ENCODE data around the gene MAEL. TPM values are rescaled to one million over a fixed set of nuclear protein-coding genes. Genes with fewer than 3 reads are reported as not detected.

MAEL gene
- polyA plus RNA-seq, 3 donors, result not detected

GRCh38 chr1:167011560-167012191, 22.6 kb downstream of the MAEL start:
- TF ChIP-seq CTCF (IDR thresholded peaks at IDR 0.05), result no peak
- no peaks in the 10 kb centered on the region for H3K36me3 ChIP-seq (replicated peaks in 1 of 2; ENCODE audit: control insufficient read depth in 1 of 2, insufficient read depth in 2 of 2, low read length in 2 of 2)
- no peaks in the 10 kb centered on the region for H4K20me1 ChIP-seq (ENCODE audit: insufficient read depth, low read length)
- Mint-ChIP-seq H3K9me3 (peaks cover 0 to 3% (median 0%) of the 10 kb centered on the region in 7 donors), H3K27me3 (ENCODE audit: low read depth in 3 of 3) (no peaks in the 10 kb centered on the region), H3K27ac (no peak overlapping the region), H3K36me3 (no peaks in the 10 kb centered on the region), H3K4me3 (no peak overlapping the region), H3K4me1 (peaks cover 25% of the 10 kb centered on the region)
- H3K4me3 ChIP-seq (replicated peaks in 1 of 3; ENCODE audit: low read depth in 2 of 3, low read length in 3 of 3), result no peak overlapping the region
- H3K27ac ChIP-seq (ENCODE audit: low read depth in 1 of 2, low read length in 2 of 2), result no peak overlapping the region
- H3K9ac ChIP-seq (ENCODE audit: insufficient read depth, low read length, poor library complexity, severe bottlenecking), result no peak overlapping the region
- no peak overlapping the region for H3K4me2 ChIP-seq (replicated peaks; ENCODE audit: extremely low read depth, low read length, poor library complexity, severe bottlenecking)
- no peaks in the 10 kb centered on the region for H3K79me2 ChIP-seq (ENCODE audit: insufficient read depth, low read length)
- intact Hi-C loops (cut with micrococcal nuclease), result no loop called here
- H3K4me1 ChIP-seq (ENCODE audit: control insufficient read depth in 1 of 2, insufficient read depth in 2 of 2, low read length in 2 of 2), result peaks cover 11 to 26% of the 10 kb centered on the region in 2 donors
- H2AFZ ChIP-seq (ENCODE audit: insufficient read depth, low read depth, low read length, poor library complexity, severe bottlenecking), result no peak overlapping the region
- no peak for DNase-seq
- H3K9me3 ChIP-seq (replicated peaks in 1 of 2; ENCODE audit: control insufficient read depth in 1 of 2, insufficient read depth in 1 of 2, low read length in 2 of 2), result no peaks in the 10 kb centered on the region
- no CpG with 5 or more reads among the region's 1 CpG for WGBS (ENCODE audit: insufficient coverage)
- no peaks in the 10 kb centered on the region for H3K27me3 ChIP-seq (ENCODE audit: control insufficient read depth in 2 of 2, insufficient read depth in 2 of 2, low read length in 2 of 2)

GRCh38 chr1:167012570-167012969, 23.5 kb downstream of the MAEL start:
- no peak for TF ChIP-seq CTCF (IDR thresholded peaks at IDR 0.05)
- intact Hi-C loops (cut with micrococcal nuclease), result no loop called here
- Histone ChIP-seq H2AFZ (ENCODE audit: insufficient read depth, low read depth, low read length, poor library complexity, severe bottlenecking) (no peak overlapping the region), H3K36me3 (replicated peaks in 1 of 2; ENCODE audit: control insufficient read depth in 1 of 2, insufficient read depth in 2 of 2, low read length in 2 of 2) (no peaks in the 10 kb centered on the region), H3K27me3 (ENCODE audit: control insufficient read depth in 2 of 2, insufficient read depth in 2 of 2, low read length in 2 of 2) (no peaks in the 10 kb centered on the region), H3K27ac (ENCODE audit: low read depth in 1 of 2, low read length in 2 of 2) (no peak overlapping the region), H3K79me2 (ENCODE audit: insufficient read depth, low read length) (no peaks in the 10 kb centered on the region), H3K9ac (ENCODE audit: insufficient read depth, low read length, poor library complexity, severe bottlenecking) (no peak overlapping the region), H4K20me1 (ENCODE audit: insufficient read depth, low read length) (no peaks in the 10 kb centered on the region), H3K4me3 (replicated peaks in 1 of 3; ENCODE audit: low read depth in 2 of 3, low read length in 3 of 3) (no peak overlapping the region), H3K4me2 (replicated peaks; ENCODE audit: extremely low read depth, low read length, poor library complexity, severe bottlenecking) (no peak overlapping the region), H3K9me3 (replicated peaks in 1 of 2; ENCODE audit: control insufficient read depth in 1 of 2, insufficient read depth in 1 of 2, low read length in 2 of 2) (no peaks in the 10 kb centered on the region), H3K4me1 (ENCODE audit: control insufficient read depth in 1 of 2, insufficient read depth in 2 of 2, low read length in 2 of 2) (peaks cover 11 to 28% of the 10 kb centered on the region in 2 donors)
- 100% methylated on average over 2 of the region's 2 CpGs for WGBS (ENCODE audit: insufficient coverage)
- Mint-ChIP-seq H3K4me3 (no peak overlapping the region), H3K36me3 (no peaks in the 10 kb centered on the region), H3K27ac (no peak overlapping the region), H3K9me3 (peaks cover 0 to 3% (median 0%) of the 10 kb centered on the region in 7 donors), H3K27me3 (ENCODE audit: low read depth in 3 of 3) (no peaks in the 10 kb centered on the region), H3K4me1 (peaks cover 28% of the 10 kb centered on the region)
- DNase-seq, result no peak
